CD4-positive, alpha-beta T cell treated with Interleukin-4 for 4 hours (primary cell): ENCODE data around the gene ATF4.

Source experiments
- DNase-seq: peaks from one replicate; pipeline ENCODE4 v3.0.0-alpha.2; 2020

The ATF4 gene, protein sequence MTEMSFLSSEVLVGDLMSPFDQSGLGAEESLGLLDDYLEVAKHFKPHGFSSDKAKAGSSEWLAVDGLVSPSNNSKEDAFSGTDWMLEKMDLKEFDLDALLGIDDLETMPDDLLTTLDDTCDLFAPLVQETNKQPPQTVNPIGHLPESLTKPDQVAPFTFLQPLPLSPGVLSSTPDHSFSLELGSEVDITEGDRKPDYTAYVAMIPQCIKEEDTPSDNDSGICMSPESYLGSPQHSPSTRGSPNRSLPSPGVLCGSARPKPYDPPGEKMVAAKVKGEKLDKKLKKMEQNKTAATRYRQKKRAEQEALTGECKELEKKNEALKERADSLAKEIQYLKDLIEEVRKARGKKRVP

DNA sequence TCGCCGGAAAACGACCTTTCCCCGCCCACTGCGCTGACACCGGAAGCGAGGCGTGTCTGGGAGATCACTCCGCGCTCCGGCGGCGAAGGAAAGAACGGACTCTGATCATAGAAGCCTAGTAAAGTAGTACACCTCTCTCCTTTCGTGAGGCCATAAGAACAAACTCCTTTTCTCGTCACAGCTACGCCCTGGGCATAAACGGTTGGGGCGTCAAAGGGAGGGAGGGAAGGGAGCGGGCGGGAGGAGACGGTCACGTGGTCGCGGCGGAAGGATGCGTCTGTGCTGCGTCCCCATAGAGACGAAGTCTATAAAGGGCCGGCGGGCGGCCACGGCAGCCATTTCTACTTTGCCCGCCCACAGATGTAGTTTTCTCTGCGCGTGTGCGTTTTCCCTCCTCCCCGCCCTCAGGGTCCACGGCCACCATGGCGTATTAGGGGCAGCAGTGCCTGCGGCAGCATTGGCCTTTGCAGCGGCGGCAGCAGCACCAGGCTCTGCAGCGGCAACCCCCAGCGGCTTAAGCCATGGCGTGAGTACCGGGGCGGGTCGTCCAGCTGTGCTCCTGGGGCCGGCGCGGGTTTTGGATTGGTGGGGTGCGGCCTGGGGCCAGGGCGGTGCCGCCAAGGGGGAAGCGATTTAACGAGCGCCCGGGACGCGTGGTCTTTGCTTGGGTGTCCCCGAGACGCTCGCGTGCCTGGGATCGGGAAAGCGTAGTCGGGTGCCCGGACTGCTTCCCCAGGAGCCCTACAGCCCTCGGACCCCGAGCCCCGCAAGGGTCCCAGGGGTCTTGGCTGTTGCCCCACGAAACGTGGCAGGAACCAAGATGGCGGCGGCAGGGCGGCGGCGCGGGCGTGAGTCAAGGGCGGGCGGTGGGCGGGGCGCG, at the start of gene ATF4:
TSS of gene ATF4 (plus strand) at position 337 of the 880 bp plus-strand sequence. CDS start 884 bp downstream, outside the sequence.
- peak; percentile 69 for DNase-seq

DNA sequence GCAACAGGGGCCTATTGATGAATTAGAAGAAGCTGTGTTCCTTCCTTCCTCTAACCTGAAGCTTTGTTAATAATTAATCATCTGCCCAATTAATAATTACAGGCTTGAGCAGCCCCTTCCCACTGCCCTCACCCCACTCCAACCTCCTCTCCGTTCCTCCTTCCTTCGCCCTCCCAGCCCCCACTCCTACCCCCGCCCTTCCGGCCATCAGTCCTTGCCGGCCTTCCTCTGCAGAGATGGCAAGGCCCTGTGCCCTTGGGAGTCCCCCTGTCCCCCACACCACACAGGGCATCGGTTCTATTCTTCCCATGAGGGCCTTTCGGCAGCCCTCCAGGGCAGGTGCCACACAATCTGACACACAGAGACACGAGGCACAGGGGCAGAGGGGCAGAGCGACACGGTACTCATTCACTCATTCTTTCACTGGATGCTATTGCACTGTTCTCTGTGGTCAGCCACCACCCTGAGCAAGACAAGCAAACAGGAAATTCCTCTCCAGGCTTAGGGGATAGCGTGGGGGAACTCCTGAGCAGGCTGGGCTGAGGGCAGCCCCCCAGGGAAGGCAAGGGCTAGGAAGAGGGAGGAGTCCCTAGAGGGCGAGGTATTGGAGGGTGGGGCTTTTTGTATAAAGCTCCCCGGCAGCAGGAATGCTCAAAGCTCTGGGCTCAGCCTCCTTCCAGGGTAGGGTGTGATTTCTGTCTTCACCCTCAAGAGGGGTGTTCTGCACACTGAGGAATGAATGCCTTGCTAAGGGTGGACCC, 48.8 kb upstream of the ATF4 start:
- peak; percentile 8 for DNase-seq

DNA sequence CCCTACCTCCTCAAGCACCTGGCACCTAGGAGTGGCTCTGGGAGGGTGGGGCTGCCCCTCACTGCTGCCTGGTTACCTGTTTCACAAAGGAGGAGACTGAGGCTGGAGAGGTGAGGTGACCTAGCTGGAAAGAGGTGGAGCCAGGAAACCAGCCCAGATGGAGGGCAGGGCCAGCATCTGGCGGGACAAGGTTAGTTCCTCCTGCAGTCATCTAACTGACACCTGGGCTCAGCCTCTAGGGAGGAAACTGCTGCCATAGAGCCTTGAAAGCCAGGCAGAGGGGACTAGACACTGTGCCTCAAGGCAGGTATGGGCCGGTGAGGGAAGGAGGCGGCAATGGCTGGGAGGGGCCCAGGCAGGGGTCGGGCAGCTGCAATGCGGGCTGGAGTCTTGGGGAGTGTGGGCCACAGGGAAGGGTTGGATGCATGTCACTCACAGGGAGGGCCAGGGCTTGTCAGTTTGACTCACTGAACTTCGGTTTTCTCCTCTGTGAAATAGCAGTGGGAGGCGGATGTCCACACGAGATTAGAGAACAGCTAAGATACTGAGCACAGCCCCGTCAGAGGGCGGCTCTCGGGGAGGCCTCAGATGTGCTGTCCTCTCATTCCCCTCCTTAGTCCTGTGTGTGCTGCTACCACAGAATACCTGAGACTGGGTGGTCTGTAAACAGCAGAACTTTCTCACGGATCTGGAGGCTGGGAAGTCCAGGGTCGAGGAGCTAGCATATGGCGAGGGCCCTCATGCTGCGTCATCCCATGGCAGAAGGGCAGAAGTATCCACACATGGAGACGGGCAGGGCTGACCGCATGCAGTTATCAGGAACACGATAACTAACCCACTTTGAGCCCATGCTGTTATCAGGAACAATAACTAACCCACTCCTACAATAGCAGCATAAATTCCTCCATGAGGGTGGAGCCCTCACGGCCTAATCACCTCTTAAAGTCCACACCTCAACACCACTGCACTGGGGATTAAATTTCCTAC, 47.5 kb upstream of the ATF4 start:
- DNase-seq: no peak

DNA sequence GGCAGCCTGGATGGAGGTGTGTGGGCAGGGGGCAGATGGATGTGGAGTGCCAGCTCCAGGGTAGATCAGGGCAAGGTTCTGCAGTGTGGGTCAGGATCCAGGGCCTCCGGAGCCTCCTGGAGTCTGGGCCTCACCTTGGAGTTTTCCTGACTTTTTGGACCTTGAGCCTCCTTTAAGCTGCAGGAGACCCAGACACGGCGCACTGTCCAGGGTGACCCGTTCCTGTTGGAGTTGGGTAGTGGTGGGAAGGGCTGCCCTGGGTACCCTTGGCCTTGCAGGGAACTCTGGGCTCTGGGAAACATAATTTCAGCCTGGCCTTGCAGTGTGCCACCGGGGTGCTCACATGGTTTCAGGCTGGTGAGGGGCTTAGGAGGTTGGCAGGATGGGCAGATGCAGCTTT, 46.5 kb upstream of the ATF4 start:
- DNase-seq: no peak

DNA sequence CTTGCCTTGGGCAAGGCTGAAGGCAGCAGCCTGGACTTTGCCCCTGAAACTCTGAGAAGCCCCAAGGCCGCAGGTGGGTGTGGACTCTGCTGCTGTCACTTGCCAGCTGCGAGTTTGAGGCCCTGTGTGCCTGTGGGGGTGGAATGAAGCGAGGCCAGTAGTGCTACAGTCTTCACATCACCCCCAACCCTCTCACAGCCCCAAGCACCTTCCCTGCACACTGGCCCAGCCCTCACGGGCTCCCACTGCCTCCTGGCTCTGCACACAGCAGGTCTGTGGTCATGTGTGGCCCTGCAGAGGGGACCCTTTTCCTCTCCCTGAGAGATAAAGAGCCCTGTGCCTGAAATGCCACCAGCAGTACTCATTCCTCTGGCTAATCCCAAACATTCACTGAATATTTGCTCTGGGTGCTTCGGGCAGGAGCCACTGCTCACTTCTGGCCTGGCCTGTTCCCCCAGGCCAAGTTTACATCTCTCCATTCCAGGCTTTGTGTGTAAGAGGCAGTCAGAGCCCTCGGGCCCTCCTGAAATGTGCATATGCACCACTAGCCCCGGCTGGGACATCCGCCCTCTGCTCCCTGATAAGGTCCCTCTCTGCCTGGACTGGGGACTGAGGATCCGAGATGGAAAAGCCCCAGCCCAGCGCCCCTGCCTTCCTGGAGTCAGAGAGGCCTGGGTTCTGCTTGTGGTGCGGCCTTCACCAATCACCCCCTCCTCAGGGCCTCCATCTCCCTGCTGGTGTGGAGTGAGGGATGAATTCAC, 45.8 kb upstream of the ATF4 start:
- DNase-seq: no peak

DNA sequence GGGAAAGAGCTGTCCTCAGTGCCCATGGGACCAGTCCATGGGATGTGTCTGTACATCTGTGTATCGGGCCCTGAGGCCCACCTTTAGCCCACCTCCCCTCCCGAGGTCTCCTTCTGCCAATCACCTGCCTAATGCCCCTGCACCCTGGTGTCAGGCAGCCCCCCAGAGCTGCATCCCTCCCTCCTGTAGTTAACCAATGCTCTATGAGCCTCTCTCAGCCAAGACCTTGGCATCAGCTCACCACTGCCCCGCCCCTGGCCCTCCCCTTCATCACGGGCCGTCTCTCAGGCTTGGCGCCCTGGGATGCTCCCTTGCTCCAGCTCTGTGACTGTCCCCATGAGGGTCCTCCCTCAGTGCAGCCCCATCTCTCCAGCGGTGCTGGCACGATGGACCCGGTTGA, 45.0 kb upstream of the ATF4 start:
- no peak for DNase-seq

DNA sequence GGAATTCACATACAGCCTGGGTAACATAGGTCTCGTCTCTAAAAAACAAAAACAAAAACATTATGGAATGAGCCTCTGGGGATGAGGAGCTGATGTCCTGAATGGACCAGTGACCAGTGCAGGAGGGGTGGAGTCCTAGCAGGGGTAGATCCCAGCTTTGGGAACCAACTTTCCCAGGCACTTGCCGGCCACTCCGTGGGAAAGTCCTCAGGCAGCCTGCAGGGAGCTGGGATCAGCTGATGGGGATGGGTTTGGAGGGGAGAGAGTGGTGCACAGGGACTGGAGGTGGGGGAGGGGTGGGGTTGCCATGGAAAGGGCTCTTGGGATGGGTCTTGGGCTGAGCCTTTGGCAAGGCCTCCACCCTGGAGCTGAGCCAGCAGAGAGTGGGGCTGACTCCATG, 44.5 kb upstream of the ATF4 start:
- no peak for DNase-seq

DNA sequence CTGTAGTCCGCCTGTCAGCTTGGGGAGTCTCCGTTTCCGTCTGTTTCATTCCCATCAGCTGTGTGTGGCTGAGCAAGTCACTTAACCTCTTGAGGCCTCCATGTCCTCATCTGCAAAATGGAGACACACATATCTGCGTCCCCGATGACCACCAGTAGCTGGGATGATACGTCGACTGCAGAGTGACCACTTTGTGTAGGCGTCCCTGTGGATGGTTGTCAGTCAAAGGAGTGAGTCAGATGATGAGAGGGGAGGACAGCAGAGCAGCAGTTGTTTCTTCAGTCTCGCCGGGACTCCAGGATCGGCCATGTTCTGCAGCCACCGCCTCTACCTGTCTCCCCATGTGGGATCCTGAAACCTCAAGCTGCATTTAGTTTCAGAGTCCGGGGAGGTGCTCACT, 43.7 kb upstream of the ATF4 start:
- no peak for DNase-seq

DNA sequence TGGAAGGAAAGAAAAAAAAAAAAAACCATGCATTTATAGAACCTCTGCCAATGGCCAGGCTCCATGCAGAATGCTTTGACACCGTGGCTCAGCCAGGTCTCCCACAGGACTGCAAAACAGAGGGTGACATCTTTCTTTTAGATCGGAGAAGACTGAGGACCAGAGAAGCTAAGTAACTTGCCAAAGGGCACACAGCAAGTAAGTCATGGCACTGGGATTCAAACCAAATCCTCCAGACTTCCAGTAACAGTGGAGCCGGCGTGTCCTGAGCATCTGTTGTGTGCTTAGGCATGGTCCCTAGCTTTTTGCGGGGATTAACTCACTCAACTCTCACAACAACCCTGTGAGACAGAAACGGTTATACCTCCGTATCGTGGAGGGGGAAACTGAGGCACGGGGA, 42.8 kb upstream of the ATF4 start:
- DNase-seq: no peak

DNA sequence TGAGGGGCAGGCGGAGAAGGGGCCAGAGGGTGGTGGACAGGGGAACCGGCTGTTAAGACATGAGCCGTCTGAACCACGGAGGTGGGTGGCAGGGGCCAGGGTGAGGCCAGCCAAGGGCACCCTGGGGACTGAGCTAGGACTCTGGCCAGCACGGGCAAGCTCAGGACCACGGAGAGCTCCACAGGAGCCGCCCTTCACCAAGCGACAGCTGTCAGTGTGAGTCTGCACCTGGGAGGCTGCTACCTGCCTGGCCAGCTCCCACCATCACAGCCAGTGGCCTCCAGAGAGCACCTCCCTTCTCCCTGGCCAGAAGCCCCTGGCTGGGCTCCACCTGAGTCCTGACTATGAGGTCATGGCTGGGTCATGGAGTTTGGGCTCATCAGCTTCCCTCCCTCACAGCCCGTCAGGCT, 41.9 kb upstream of the ATF4 start:
- DNase-seq: no peak

DNA sequence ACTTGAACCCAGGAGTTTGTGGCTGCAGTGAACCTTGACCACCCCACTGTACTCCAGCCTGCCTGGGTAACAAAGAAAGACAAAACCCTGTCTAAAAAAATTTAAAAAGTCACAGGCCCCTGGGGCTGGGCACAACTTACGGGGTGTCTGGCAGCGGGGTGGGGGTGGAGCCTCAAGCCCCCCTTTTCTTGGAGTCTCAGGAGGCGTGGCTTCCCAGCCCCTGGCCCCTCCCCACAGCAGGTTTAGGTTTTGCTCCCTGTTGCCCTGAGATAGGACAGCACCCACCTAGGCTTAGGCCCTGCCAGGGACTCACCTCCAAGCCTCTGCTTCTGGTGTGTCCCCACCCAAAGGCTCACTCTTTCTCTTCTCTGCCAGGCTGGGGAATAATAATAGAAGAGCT, 41.1 kb upstream of the ATF4 start:
- DNase-seq: no peak

DNA sequence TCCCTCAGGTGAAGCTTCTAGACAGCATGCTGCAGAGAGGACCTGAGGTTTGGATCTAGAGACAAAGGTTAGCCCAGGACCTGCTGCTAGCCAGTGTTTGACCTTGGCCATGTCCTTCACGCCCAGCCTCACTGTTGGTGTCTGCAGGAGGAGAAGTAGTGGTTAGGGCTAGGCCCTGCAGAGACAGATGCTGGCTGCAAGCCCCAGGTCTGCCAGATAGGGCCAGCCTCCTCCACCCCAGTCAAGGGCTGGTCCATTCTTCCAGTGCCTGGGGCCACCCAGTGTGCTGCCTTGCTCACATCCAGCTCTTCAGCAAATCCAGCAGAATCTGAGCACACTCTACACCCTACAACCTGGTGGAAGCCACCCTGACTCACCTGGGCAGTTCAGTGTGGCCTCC, 39.8 kb upstream of the ATF4 start:
- no peak for DNase-seq

DNA sequence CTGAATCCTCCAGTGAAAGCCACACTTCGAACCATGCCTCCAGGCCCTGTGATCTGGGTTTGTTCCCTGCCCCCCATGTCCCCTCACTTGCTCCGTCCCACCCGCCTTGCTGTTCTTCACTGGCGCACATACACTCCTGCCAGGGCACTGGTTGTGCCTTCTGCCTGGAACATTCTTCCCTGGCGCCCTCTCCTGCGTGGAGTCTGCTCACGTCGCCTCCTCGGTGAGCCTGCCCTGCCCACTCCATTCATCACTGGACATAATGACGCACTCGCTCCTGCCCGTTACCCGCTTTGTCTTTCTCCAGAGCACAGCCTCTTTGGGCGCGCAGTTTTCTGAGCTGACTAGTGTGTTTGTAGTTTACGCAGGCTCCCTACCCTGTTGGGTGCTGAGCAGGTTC, 39.3 kb upstream of the ATF4 start:
- no peak for DNase-seq

DNA sequence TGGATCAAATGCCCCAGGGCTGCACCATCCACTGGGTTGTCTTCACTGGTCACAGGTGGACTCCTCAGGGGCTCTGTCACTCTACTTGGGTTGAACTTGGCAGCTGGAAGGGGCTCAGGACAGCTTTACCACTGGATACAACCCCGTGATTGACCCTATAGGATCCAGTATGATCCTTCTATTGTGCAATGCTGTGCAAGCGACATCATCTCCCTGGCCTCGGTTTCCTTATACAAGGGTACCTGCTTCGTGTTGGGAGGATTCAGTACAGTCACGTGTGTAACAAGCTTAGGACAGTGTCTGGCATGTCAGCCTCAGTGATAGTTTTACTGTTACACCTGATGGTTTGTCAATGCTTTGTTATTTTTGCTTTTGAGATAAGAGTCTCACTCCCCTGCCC, 38.8 kb upstream of the ATF4 start:
- no peak for DNase-seq

DNA sequence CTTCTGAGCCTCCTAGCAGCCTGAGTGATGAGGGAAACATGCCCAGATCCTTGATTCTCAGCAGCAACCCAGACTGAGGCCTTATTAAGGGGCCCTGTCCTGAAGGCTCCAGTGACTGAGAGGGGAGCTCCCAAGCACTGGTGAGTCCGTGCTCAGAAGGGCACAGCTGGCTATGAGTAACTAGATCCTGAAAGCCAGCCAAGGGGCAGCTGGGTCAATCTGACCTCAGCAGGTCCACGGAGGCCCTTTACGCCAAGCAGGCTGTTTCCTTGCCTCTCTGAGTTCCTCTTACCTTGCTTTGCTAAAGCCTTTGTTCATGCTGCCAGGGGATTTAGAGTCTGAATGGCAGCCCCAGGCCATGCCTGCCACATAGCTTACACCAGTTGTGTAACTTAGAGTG, 37.6 kb upstream of the ATF4 start:
- DNase-seq: no peak

DNA sequence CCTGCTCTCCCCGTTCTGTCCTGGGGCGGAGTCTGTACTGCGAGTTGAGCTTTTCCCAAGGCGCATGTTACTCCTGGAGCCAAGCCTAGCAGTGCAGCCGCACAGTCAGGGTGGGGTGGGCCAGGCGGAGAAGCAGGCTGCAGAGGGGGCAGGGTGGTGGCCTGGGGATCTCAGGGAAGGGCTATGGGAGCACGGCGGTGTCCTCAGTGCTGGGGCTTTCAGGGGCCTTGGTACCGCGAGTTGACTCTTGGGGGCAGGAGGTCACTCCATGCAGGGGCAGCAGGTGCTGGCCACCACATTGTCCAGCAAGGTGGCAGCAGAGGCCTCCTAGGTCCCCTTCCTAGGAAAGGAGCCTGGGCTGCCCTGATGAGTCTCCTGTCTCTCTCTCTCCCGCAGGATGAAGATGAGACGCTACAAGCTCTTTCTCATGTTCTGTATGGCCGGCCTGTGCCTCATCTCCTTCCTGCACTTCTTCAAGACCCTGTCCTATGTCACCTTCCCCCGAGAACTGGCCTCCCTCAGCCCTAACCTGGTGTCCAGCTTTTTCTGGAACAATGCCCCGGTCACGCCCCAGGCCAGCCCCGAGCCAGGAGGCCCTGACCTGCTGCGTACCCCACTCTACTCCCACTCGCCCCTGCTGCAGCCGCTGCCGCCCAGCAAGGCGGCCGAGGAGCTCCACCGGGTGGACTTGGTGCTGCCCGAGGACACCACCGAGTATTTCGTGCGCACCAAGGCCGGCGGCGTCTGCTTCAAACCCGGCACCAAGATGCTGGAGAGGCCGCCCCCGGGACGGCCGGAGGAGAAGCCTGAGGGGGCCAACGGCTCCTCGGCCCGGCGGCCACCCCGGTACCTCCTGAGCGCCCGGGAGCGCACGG, 33.2 kb upstream of the ATF4 start:
- DNase-seq: no peak

DNA sequence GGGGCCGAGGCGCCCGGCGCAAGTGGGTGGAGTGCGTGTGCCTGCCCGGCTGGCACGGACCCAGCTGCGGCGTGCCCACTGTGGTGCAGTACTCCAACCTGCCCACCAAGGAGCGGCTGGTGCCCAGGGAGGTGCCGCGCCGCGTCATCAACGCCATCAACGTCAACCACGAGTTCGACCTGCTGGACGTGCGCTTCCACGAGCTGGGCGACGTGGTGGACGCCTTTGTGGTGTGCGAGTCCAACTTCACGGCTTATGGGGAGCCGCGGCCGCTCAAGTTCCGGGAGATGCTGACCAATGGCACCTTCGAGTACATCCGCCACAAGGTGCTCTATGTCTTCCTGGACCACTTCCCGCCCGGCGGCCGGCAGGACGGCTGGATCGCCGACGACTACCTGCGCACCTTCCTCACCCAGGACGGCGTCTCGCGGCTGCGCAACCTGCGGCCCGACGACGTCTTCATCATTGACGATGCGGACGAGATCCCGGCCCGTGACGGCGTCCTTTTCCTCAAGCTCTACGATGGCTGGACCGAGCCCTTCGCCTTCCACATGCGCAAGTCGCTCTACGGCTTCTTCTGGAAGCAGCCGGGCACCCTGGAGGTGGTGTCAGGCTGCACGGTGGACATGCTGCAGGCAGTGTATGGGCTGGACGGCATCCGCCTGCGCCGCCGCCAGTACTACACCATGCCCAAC, 32.4 kb upstream of the ATF4 start:
- DNase-seq: no peak

DNA sequence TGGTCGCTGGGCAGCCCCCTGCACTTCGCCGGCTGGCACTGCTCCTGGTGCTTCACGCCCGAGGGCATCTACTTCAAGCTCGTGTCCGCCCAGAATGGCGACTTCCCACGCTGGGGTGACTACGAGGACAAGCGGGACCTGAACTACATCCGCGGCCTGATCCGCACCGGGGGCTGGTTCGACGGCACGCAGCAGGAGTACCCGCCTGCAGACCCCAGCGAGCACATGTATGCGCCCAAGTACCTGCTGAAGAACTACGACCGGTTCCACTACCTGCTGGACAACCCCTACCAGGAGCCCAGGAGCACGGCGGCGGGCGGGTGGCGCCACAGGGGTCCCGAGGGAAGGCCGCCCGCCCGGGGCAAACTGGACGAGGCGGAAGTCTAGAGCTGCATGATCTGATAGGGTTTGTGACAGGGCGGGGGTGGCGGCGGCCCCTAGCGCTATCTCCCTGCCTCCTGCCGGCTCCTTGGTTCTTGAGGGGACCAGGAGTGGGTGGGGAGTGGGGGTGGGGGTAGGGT, 31.7 kb upstream of the ATF4 start:
- no peak for DNase-seq
